HEK293T (cell line): ENCODE measurements around the gene UBE2R2.

Source experiments
- ARNT ChIP-seq: fragments of 450-650 bp; IDR thresholded peaks from 2 replicates; pipeline ENCODE4 v1.6.1; 2017; ENCODE audit warnings: mild to moderate bottlenecking
- CTBP1 ChIP-seq: fragments of 450-650 bp; IDR thresholded peaks from 2 replicates; pipeline ENCODE4 v1.6.1; 2016; ENCODE audit warnings: borderline replicate concordance
- ELF4 ChIP-seq: fragments of 450-650 bp; IDR thresholded peaks from 2 replicates; pipeline ENCODE4 v1.6.1; 2017; ENCODE audit warnings: antibody characterized with exemption
- HDGF ChIP-seq: fragments of 450-650 bp; IDR thresholded peaks from 2 replicates; pipeline ENCODE4 v1.6.1; 2017; ENCODE audit warnings: antibody characterized with exemption, borderline replicate concordance
- L3MBTL2 ChIP-seq: fragments of 450-650 bp; conservative IDR thresholded peaks from 2 replicates; pipeline ENCODE4 v1.6.1; 2016; ENCODE audit warnings: mild to moderate bottlenecking
- LEF1 ChIP-seq: fragments of 450-650 bp; IDR thresholded peaks from 2 replicates; pipeline ENCODE4 v1.6.1; 2017; ENCODE audit warnings: mild to moderate bottlenecking, borderline replicate concordance
- NFRKB ChIP-seq: fragments of 450-650 bp; IDR thresholded peaks from 2 replicates; pipeline ENCODE4 v1.6.1; 2016; ENCODE audit warnings: mild to moderate bottlenecking, moderate library complexity
- SP1 ChIP-seq: fragments of 450-650 bp; IDR thresholded peaks from 2 replicates; pipeline ENCODE4 v1.6.1; 2017
- SUZ12 ChIP-seq: fragments of 450-650 bp; IDR thresholded peaks from 2 replicates; pipeline ENCODE4 v1.6.1; 2016; ENCODE audit warnings: mild to moderate bottlenecking

GRCh38 chr9:33791117-33791516, 25.8 kb upstream of the UBE2R2 start:
- no peak for TF ChIP-seq LEF1
- TF ChIP-seq SUZ12 = no peak
- TF ChIP-seq L3MBTL2 = no peak
- TF ChIP-seq SP1 = no peak
- no peak for TF ChIP-seq ELF4
- no peak for TF ChIP-seq HDGF
- TF ChIP-seq ARNT = no peak
- TF ChIP-seq NFRKB = no peak
- TF ChIP-seq CTBP1 = no peak
